HepG2 (cell line): ENCODE data around the gene TMEM98. TPM values are rescaled to one million over a fixed set of nuclear protein-coding genes. Genes with fewer than 3 reads are reported as not detected.

Experiments
- ATAC-seq: fragments of 200-7000 bp; cut with Tn5 transposase; 3 replicates; pipeline ENCODE4 v1.9.1; 2020; ENCODE audit warnings: mild to moderate bottlenecking, moderate library complexity
- BruUV-seq: library from RNA; stranded (reverse); fragments of 400-500 nt; replicated peaks from 2 replicates; lab custom pipeline; 2021; lab: Mats Ljungman, UMichigan
- CTCF ChIA-PET: fragments of 300-600 bp; formaldehyde crosslinking; extraction: SDS; loops from one replicate; lab custom pipeline; 2021; ENCODE audit warnings: low total read pairs, inconsistent platforms, low intra/inter-chr PET ratio; lab: Yijun Ruan, JAX
- POLR2A ChIA-PET: fragments of 350-600 bp; sonication (Branson Sonifier 250); formaldehyde crosslinking; loops from one replicate; lab custom pipeline; 2020; ENCODE audit warnings: antibody characterized with exemption, inconsistent platforms; lab: Yijun Ruan, JAX
- DNase-seq: peaks from one replicate; pipeline ENCODE4 v3.0.0-alpha.2; 2015; ENCODE audit warnings: low spot score
- FAIRE-seq: peaks from 3 replicates; lab custom pipeline; 2011; peaks lifted over from hg19 to GRCh38; lab: Jason Lieb, UNC
- H2AFZ ChIP-seq: one replicate; pipeline ENCODE4 v1.6.1; 2011; ENCODE audit warnings: low read length, inconsistent platforms
- H3K27ac ChIP-seq: fragments of 300-600 bp; 3 replicates; pipeline ENCODE4 v1.8.0; 2011; ENCODE audit warnings: mixed run types, mild to moderate bottlenecking, mixed read lengths, low read length, inconsistent platforms; ENCODE audit not compliant: insufficient read depth; ENCODE audit errors: extremely low read length
- H3K27me3 ChIP-seq, 2 experiments: fragments of 200-600 bp in 1 of 2; 2 replicates in 1 of 2; 3 replicates in 1 of 2; pipeline versions ENCODE4 v1.6.0 to v1.8.0; 2011; ENCODE audit warnings: low read length in 2 of 2, mild to moderate bottlenecking in 2 of 2, moderate library complexity in 2 of 2, inconsistent platforms in 1 of 2; ENCODE audit not compliant: insufficient read depth in 2 of 2, control insufficient read depth in 1 of 2
- H3K36me3 ChIP-seq, 2 experiments: fragments of 200-600 bp in 1 of 2; replicated peaks in 1 of 2; 2 replicates in 1 of 2; 3 replicates in 1 of 2; pipeline versions ENCODE4 v1.5.1 to v1.8.0; 2011; ENCODE audit warnings: low read length in 2 of 2, inconsistent platforms in 1 of 2; ENCODE audit not compliant: insufficient read depth in 2 of 2, control insufficient read depth in 1 of 2
- H3K4me1 ChIP-seq: 2 replicates; pipeline ENCODE4 v1.5.1; 2012; ENCODE audit warnings: low read length, inconsistent platforms; ENCODE audit not compliant: insufficient read depth
- H3K4me2 ChIP-seq: 2 replicates; pipeline ENCODE4 v1.6.0; 2011; ENCODE audit warnings: low read depth, low read length, inconsistent platforms
- H3K4me3 ChIP-seq, 3 experiments: fragments of 200-600 bp in 1 of 3; sonication (generic), shearing (Covaris generic) in 1 of 3; replicated peaks in 1 of 3; 2 replicates each; pipeline ENCODE4 v1.5.1; 2011 to 2016; ENCODE audit warnings: low read length in 3 of 3, inconsistent platforms in 2 of 3, low read depth in 2 of 3, mild to moderate bottlenecking in 2 of 3, control low read depth in 1 of 3, mixed read lengths in 1 of 3; ENCODE audit not compliant: insufficient read depth in 1 of 3
- H3K79me2 ChIP-seq: one replicate; pipeline ENCODE4 v1.6.1; 2011; ENCODE audit warnings: low read length, inconsistent platforms; ENCODE audit not compliant: insufficient read depth
- H3K9ac ChIP-seq: 2 replicates; pipeline ENCODE4 v1.6.0; 2011; ENCODE audit warnings: mild to moderate bottlenecking, low read depth, low read length, inconsistent platforms; ENCODE audit not compliant: insufficient read depth
- H3K9me3 ChIP-seq: 2 replicates; pipeline ENCODE4 v1.5.1; 2012; ENCODE audit warnings: mild to moderate bottlenecking, low read length
- H4K20me1 ChIP-seq: 2 replicates; pipeline ENCODE4 v1.6.0; 2011; ENCODE audit warnings: inconsistent platforms, mild to moderate bottlenecking, low read length, moderate library complexity; ENCODE audit not compliant: insufficient read depth
- ATF7 ChIP-seq, 2 experiments: fragments of 450-650 bp in 1 of 2; sonication (generic) in 1 of 2; formaldehyde crosslinking in 1 of 2; IDR thresholded peaks; 2 replicates each; pipeline versions ENCODE4 v1.4.0 to v1.6.1; 2016 to 2020; ENCODE audit warnings: antibody characterized with exemption in 1 of 2, mild to moderate bottlenecking in 1 of 2, missing genetic modification reagents in 1 of 2
- IRF2 ChIP-seq: IDR thresholded peaks from 2 replicates; pipeline ENCODE4 v1.6.1; 2018; ENCODE audit warnings: missing genetic modification reagents, missing compliant biosample characterization
- IRX3 ChIP-seq: sonication (generic); formaldehyde crosslinking; IDR thresholded peaks from 2 replicates; pipeline ENCODE4 v1.8.1; 2023; ENCODE audit warnings: mild to moderate bottlenecking, low read depth, missing genetic modification reagents, borderline replicate concordance
- MEIS1 ChIP-seq: sonication (generic); formaldehyde crosslinking; IDR thresholded peaks from 2 replicates; pipeline ENCODE4 v1.9.0; 2021; ENCODE audit warnings: mild to moderate bottlenecking, missing genetic modification reagents, moderate library complexity, borderline replicate concordance
- NFE2 ChIP-seq: sonication (generic); formaldehyde crosslinking; IDR thresholded peaks from 2 replicates; pipeline ENCODE4 v1.4.0; 2020; ENCODE audit warnings: missing genetic modification reagents
- PRDM15 ChIP-seq: sonication (generic); formaldehyde crosslinking; IDR thresholded peaks from 2 replicates; pipeline ENCODE4 v1.4.0; 2020; ENCODE audit warnings: missing genetic modification reagents
- RAD21 ChIP-seq: fragments of 450-650 bp; formaldehyde crosslinking; IDR thresholded peaks from 2 replicates; pipeline ENCODE4 v1.5.0; 2020; ENCODE audit warnings: mild to moderate bottlenecking
- RXRA ChIP-seq: sonication (generic); formaldehyde crosslinking; IDR thresholded peaks from 2 replicates; pipeline ENCODE4 v1.5.1; 2020; ENCODE audit warnings: missing genetic modification reagents
- SPEN ChIP-seq: sonication (generic); formaldehyde crosslinking; IDR thresholded peaks from 2 replicates; pipeline ENCODE4 v1.5.1; 2020; ENCODE audit warnings: low read depth, mild to moderate bottlenecking, missing genetic modification reagents
- ZBTB26 ChIP-seq: IDR thresholded peaks from 2 replicates; pipeline ENCODE4 v1.6.1; 2016; ENCODE audit warnings: missing compliant biosample characterization, missing genetic modification reagents, borderline replicate concordance
- ZBTB39 ChIP-seq: sonication (generic); formaldehyde crosslinking; IDR thresholded peaks from 2 replicates; pipeline ENCODE4 v1.5.0; 2020; ENCODE audit warnings: missing genetic modification reagents
- ZNF138 ChIP-seq: sonication (generic); formaldehyde crosslinking; IDR thresholded peaks from 2 replicates; pipeline ENCODE4 v1.5.0; 2020; ENCODE audit warnings: mild to moderate bottlenecking, low read depth, missing genetic modification reagents
- ZNF773 ChIP-seq: sonication (generic); formaldehyde crosslinking; IDR thresholded peaks from 2 replicates; pipeline ENCODE4 v1.4.0; 2020; ENCODE audit warnings: missing genetic modification reagents, borderline replicate concordance
- ZNF883 ChIP-seq: sonication (generic); formaldehyde crosslinking; IDR thresholded peaks from 2 replicates; pipeline ENCODE4 v1.5.1; 2020; ENCODE audit warnings: mild to moderate bottlenecking, missing genetic modification reagents; ENCODE audit errors: not compliant biosample characterization
- WGBS: methylation state at CpG from one replicate; pipeline ENCODE4 v1.1.6; 2017; ENCODE audit warnings: low lambda C conversion rate; 5-methylcytosine and 5-hydroxymethylcytosine counted together
- in situ Hi-C: cut with HindIII; loops from 2 replicates; pipeline ENCODE4 v1.10.0; 2017; ENCODE audit warnings: low pct_unique_long_range_greater_than_20kb; ENCODE audit not compliant: extremely low pct_ligation_motif_present
- intact Hi-C: fragments of 100-400 bp; cut with micrococcal nuclease; formaldehyde crosslinking; loops from one replicate; pipeline ENCODE4 v1.10.0; 2022; ENCODE audit not compliant: unreplicated experiment
- polyA plus RNA-seq, 8 experiments: library from polyadenylated mRNA; depleted of rRNA in 3 of 8; stranded (reverse) in 7 of 8; unstranded in 1 of 8; fragments of >200 nt; fragmentation: Illumina TruSeq in 4 of 8; extraction: Trizol in 4 of 8; gene quantifications; 2 replicates each; pipeline versions ENCODE4 v1.2.1 to v1.2.3, GENCODE V29; 2011 to 2016; ENCODE audit warnings: low read depth in 4 of 8, missing spikeins in 1 of 8, mixed read lengths in 1 of 8; ENCODE audit not compliant: insufficient read depth in 1 of 8
- total RNA-seq, 5 experiments: library from RNA; depleted of rRNA; stranded (reverse); fragments of >200 nt; fragmentation: Illumina TruSeq; extraction: Trizol; gene quantifications; 2 replicates each; pipeline ENCODE4 v1.2.3, GENCODE V29; 2016; ENCODE audit warnings: low read depth in 1 of 5

TMEM98 gene
- total and polyA plus RNA-seq, 2 of the 13 experiments (the other 11 are each of a cell fraction or from before 2014, with no cell fraction given), result 103 to 175 TPM

- TF ChIP-seq PRDM15 (CRISPR knock-in tag) (no peak), ZNF883 (CRISPR knock-in tag) (no peak), ATF7 (IDR thresholded peaks at IDR 0.05) (no peak), ATF7 (CRISPR knock-in tag; IDR thresholded peaks at IDR 0.05) (no peak), ZNF773 (CRISPR knock-in tag) (no peak), RAD21 (CRISPR knock-in tag) (peak; percentile 37; the same call in 1 of the 2 replicates), IRF2 (CRISPR knock-in tag) (0 out of 2 replicates have a peak, but pooled peaks have one; percentile 18)
Observed at GRCh38 chr17:32936894-32937500, 9.0 kb downstream of the TMEM98 start (continued).

- H4K20me1 ChIP-seq, result no peaks in the 10 kb centered on the region
- peaks cover 9 to 39% of the 10 kb centered on the region in 2 experiments for H3K36me3 ChIP-seq
- no peak overlapping the region for H3K4me2 ChIP-seq
- no peak for FAIRE-seq
- H3K27ac ChIP-seq, result no peak overlapping the region
- H2AFZ ChIP-seq, result no peak overlapping the region
- H3K9me3 ChIP-seq, result no peaks in the 10 kb centered on the region
- BruUV-seq, result no TSS peak
- in situ Hi-C loops, result no loop called here
- H3K27me3 ChIP-seq, result no peaks in the 10 kb centered on the region
- no peaks in the 10 kb centered on the region for H3K79me2 ChIP-seq
- H3K9ac ChIP-seq, result no peak overlapping the region
- TF ChIP-seq RXRA (CRISPR knock-in tag), result no peak
- TF ChIP-seq MEIS1 (CRISPR knock-in tag), result no peak
- TF ChIP-seq SPEN (CRISPR knock-in tag), result no peak
- no peak for TF ChIP-seq ZBTB26 (CRISPR knock-in tag)
- TF ChIP-seq ZBTB39, result no peak
- TF ChIP-seq NFE2 (CRISPR knock-in tag), result no peak
- TF ChIP-seq IRX3 (CRISPR knock-in tag), result no peak
- TF ChIP-seq ZNF138, result no peak
- TF ChIP-seq, all 625 proteins: peak for 0
- Histone ChIP-seq H3K4me3 (no peak overlapping the region), H3K4me1 (peaks cover 28% of the 10 kb centered on the region)
- ATAC-seq, result no peak
- ChIA-PET POLR2A (no interaction called here), CTCF (no interaction called here)
- 95% methylated on average over 10 of the region's 10 CpGs for WGBS
- intact Hi-C loops, result no loop called here
- no peak for DNase-seq
Observed at GRCh38 chr17:32940706-32941390, 12.9 kb downstream of the TMEM98 start.
